ENCODE results near the gene COQ6. TPM values are rescaled to one million over a fixed set of nuclear protein-coding genes. Genes with fewer than 3 reads are reported as not detected.
"Not testable (repeated sequence)": the region's sequence is repeated elsewhere in the genome, so short reads cannot be mapped to it uniquely, and the experiment has no call there.

COQ6 gene
- total RNA-seq, 1 experiment from 2014 or later = 40.3 TPM

DNA sequence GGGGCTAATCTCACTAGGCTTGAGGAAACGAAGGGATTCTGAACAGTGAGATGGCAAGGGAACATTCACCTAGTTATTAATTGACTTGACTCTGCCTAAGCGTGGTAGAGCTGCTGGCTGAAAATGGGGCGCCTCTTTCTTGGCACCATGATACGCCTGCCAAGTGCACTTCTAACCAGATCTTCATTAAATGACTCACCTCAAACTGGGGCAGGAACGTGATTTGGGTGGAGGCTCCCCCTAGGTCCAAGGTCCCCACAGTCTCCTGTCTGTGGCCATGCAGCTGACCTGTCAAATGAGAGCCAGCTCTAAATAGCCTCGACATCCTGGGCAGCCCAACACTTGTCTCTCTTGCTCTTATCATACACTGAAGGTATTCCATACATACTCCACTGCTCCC lies 26.0 kb downstream of the COQ6 start:
- H3K4me1 ChIP-seq (ENCODE audit: insufficient read depth, low read length) = peaks cover 18% of the 10 kb centered on the region
- DNase-seq (no peak), ATAC-seq (no peak)
- no peaks in the 10 kb centered on the region for H3K9me2 ChIP-seq (replicated peaks; ENCODE audit: low read length)
- no TSS peak for BruUV-seq (replicated peaks)
- no peaks in the 10 kb centered on the region for H3F3A ChIP-seq (ENCODE audit: low read length, unreplicated experiment)
- no peaks in the 10 kb centered on the region for H4K20me1 ChIP-seq (ENCODE audit: low read length)
- ChIA-PET CTCF (interaction anchor here (0.7 kb wide), 1 partner anchor 439 kb away, joined by 5 read pairs; no protein-coding TSS in a partner anchor), POLR2A (ENCODE audit: unreplicated experiment) (no interaction called here)
- no peaks in the 10 kb centered on the region for H3K79me2 ChIP-seq (ENCODE audit: low read length)
- no peak overlapping the region for H3K4me3 ChIP-seq (ENCODE audit: low read length)
- H3K36me3 ChIP-seq (ENCODE audit: low read depth, low read length) = no peaks in the 10 kb centered on the region
- no peak for TF ChIP-seq EZH2phosphoT487 (IDR thresholded peaks at IDR 0.05; ENCODE audit: borderline replicate concordance, low read length)
- H3K9ac ChIP-seq (ENCODE audit: low read length) = no peak overlapping the region
- H3K27me3 ChIP-seq (ENCODE audit: low read length) = no peaks in the 10 kb centered on the region
- H2AFZ ChIP-seq (ENCODE audit: low read length) = no peak overlapping the region
- intact Hi-C loops (cut with micrococcal nuclease) = no loop called here
- H3K27ac ChIP-seq (ENCODE audit: low read length) = no peak overlapping the region
- H3K9me3 ChIP-seq (ENCODE audit: low read length) = no peaks in the 10 kb centered on the region
- no peak overlapping the region for H3K4me2 ChIP-seq (ENCODE audit: low read length)

DNA sequence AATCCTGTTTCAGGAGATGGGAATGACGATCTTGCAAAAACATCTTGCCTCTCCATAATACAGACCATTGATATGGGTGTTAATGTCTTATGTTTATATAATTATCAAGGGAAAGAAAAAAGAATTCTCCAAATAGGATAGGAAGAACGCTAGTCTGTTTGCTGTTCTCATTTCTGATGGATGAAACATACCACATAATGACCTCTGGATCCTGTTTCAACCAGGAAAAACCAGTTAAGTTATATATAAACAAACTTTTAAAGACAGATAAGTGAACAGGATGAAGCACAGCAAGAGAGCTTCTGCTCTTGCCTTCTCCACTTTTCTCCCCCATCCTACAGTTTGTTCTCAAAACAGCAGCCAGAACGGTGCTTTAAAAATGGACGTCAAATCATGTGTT lies 27.8 kb downstream of the COQ6 start:
- ChIA-PET POLR2A (ENCODE audit: unreplicated experiment) (no interaction called here), CTCF (no interaction called here)
- H3K27ac ChIP-seq (ENCODE audit: low read length) = no peak overlapping the region
- intact Hi-C loops (cut with micrococcal nuclease) = loop anchor here (2.0 kb wide), 1 partner anchor 41 kb away; the partner anchor contains the start of genes BBOF1 and ENTPD5
- H3K4me2 ChIP-seq (ENCODE audit: low read length) = peak overlapping the region; percentile 56
- no peaks in the 10 kb centered on the region for H3K36me3 ChIP-seq (ENCODE audit: low read depth, low read length)
- no peaks in the 10 kb centered on the region for H3K9me2 ChIP-seq (replicated peaks; ENCODE audit: low read length)
- H3K27me3 ChIP-seq (ENCODE audit: low read length) = no peaks in the 10 kb centered on the region
- no peak for TF ChIP-seq EZH2 (IDR thresholded peaks at IDR 0.05; ENCODE audit: low read length, unreplicated experiment)
- TF ChIP-seq, protein P1, sequence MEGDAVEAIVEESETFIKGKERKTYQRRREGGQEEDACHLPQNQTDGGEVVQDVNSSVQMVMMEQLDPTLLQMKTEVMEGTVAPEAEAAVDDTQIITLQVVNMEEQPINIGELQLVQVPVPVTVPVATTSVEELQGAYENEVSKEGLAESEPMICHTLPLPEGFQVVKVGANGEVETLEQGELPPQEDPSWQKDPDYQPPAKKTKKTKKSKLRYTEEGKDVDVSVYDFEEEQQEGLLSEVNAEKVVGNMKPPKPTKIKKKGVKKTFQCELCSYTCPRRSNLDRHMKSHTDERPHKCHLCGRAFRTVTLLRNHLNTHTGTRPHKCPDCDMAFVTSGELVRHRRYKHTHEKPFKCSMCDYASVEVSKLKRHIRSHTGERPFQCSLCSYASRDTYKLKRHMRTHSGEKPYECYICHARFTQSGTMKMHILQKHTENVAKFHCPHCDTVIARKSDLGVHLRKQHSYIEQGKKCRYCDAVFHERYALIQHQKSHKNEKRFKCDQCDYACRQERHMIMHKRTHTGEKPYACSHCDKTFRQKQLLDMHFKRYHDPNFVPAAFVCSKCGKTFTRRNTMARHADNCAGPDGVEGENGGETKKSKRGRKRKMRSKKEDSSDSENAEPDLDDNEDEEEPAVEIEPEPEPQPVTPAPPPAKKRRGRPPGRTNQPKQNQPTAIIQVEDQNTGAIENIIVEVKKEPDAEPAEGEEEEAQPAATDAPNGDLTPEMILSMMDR (conservative IDR thresholded peaks at IDR 0.05; ENCODE audit: low read depth, low read length) = no peak
- TF ChIP-seq EZH2phosphoT487 (IDR thresholded peaks at IDR 0.05; ENCODE audit: borderline replicate concordance, low read length) = no peak
- DNase-seq = peak; percentile 68
- no peaks in the 10 kb centered on the region for H3K79me2 ChIP-seq (ENCODE audit: low read length)
- H3F3A ChIP-seq (ENCODE audit: low read length, unreplicated experiment) = no peaks in the 10 kb centered on the region
- peaks cover 18% of the 10 kb centered on the region for H3K4me1 ChIP-seq (ENCODE audit: insufficient read depth, low read length)
- ATAC-seq = peak; percentile 91
- no peak overlapping the region for H3K9ac ChIP-seq (ENCODE audit: low read length)
- H3K4me3 ChIP-seq (ENCODE audit: low read length) = no peak overlapping the region
- no peaks in the 10 kb centered on the region for H4K20me1 ChIP-seq (ENCODE audit: low read length)
- H3K9me3 ChIP-seq (ENCODE audit: low read length) = no peaks in the 10 kb centered on the region
- no TSS peak for BruUV-seq (replicated peaks)
- H2AFZ ChIP-seq (ENCODE audit: low read length) = no peak overlapping the region

DNA sequence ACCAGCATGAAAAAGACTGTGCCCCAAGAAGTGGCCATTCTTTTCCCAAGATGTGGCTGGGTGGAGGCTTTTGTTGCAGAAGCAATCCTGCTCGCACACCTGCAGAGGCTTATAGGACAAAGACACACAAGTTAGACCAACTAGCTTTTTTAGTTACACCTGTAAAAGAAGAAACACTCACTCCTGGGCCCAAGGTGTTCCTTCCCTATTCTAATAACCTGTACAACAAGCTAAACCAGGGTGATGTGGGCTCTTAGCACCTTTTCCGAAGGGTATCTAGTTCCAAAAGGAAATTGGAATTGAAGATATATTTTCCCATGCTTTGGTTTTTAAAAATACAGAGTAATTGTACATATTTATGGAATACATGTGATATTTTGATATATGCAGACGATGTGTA lies 38.0 kb downstream of the COQ6 start:
- no peak for ATAC-seq
- H3K9ac ChIP-seq (ENCODE audit: low read length) = no peak overlapping the region
- H3K27ac ChIP-seq (ENCODE audit: low read length) = no peak overlapping the region
- no peaks in the 10 kb centered on the region for H3K9me3 ChIP-seq (ENCODE audit: low read length)
- no peak overlapping the region for H3K4me2 ChIP-seq (ENCODE audit: low read length)
- intact Hi-C loops (cut with micrococcal nuclease) = no loop called here
- no peaks in the 10 kb centered on the region for H3K36me3 ChIP-seq (ENCODE audit: low read depth, low read length)
- no peak for TF ChIP-seq EZH2 (IDR thresholded peaks at IDR 0.05; ENCODE audit: low read length, unreplicated experiment)
- TF ChIP-seq EZH2phosphoT487 (IDR thresholded peaks at IDR 0.05; ENCODE audit: borderline replicate concordance, low read length) = no peak
- TF ChIP-seq, protein P1 (conservative IDR thresholded peaks at IDR 0.05; ENCODE audit: low read depth, low read length) = no peak
- H2AFZ ChIP-seq (ENCODE audit: low read length) = no peak overlapping the region
- H3K79me2 ChIP-seq (ENCODE audit: low read length) = no peaks in the 10 kb centered on the region
- ChIA-PET CTCF (no interaction called here), POLR2A (ENCODE audit: unreplicated experiment) (no interaction called here)
- no peaks in the 10 kb centered on the region for H3K27me3 ChIP-seq (ENCODE audit: low read length)
- no peak for DNase-seq
- H3K4me3 ChIP-seq (ENCODE audit: low read length) = no peak overlapping the region
- no TSS peak for BruUV-seq (replicated peaks)
- no peaks in the 10 kb centered on the region for H3K9me2 ChIP-seq (replicated peaks; ENCODE audit: low read length)
- no peaks in the 10 kb centered on the region for H4K20me1 ChIP-seq (ENCODE audit: low read length)
- H3K4me1 ChIP-seq (ENCODE audit: insufficient read depth, low read length) = no peaks in the 10 kb centered on the region
- H3F3A ChIP-seq (ENCODE audit: low read length, unreplicated experiment) = no peaks in the 10 kb centered on the region

DNA sequence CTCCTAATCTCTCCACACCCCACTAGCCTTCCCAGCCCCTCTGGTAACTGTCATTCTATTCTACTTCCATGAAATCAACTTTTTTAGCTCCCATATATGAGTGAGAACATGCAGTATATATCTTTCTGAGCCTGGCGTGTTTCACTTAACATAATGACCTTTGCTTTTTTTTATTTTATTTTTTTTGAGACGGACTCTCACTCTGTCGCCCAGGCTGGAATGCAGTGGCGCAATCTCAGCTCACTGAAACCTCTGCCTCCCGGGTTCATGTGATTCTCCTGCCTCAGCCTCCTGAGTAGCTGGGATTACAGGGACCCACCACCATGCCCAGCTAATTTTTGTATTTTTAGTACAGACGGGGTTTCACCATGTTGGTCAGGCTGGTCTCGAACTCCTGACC lies 38.6 kb downstream of the COQ6 start:
- H3K9me3 ChIP-seq (ENCODE audit: low read length); CTCF ChIA-PET; POLR2A ChIA-PET (ENCODE audit: unreplicated experiment): not testable (repeated sequence)

More for the DNA sequence above, 38.6 kb downstream of the COQ6 start:
- BruUV-seq (replicated peaks); H2AFZ ChIP-seq (ENCODE audit: low read length); H3K4me3 ChIP-seq (ENCODE audit: low read length); H3K4me1 ChIP-seq (ENCODE audit: insufficient read depth, low read length); intact Hi-C loops (cut with micrococcal nuclease); ATAC-seq; H3K79me2 ChIP-seq (ENCODE audit: low read length); H3F3A ChIP-seq (ENCODE audit: low read length, unreplicated experiment); H3K9me2 ChIP-seq (replicated peaks; ENCODE audit: low read length); H3K27ac ChIP-seq (ENCODE audit: low read length); H3K9ac ChIP-seq (ENCODE audit: low read length); H3K27me3 ChIP-seq (ENCODE audit: low read length); H4K20me1 ChIP-seq (ENCODE audit: low read length); H3K4me2 ChIP-seq (ENCODE audit: low read length); H3K36me3 ChIP-seq (ENCODE audit: low read depth, low read length); DNase-seq: not testable (repeated sequence)
